ENCODE results near the gene MYH14.
"Not testable (repeated sequence)": the region's sequence is repeated elsewhere in the genome, so short reads cannot be mapped to it uniquely, and the experiment has no call there.

Gene MYH14

GRCh38 chr19:50332244-50333038, 129.0 kb downstream of the MYH14 start:
- no peak for DNase-seq (ENCODE audit: low read depth in 2 of 2)

- DNase-seq (ENCODE audit: low read depth in 2 of 2) = peak; percentile 85 to 86
Measured at GRCh38 chr19:50333235-50333736, 129.9 kb downstream of the MYH14 start.

GRCh38 chr19:50333737-50334617, 130.6 kb downstream of the MYH14 start:
- peak; percentile 83 to 84 for DNase-seq (ENCODE audit: low read depth in 2 of 2)

- no peak for DNase-seq (ENCODE audit: low read depth in 2 of 2)
Measured at GRCh38 chr19:50334741-50335421, 131.5 kb downstream of the MYH14 start.

- not testable (repeated sequence) for DNase-seq (ENCODE audit: low read depth in 2 of 2)
Measured at GRCh38 chr19:50337031-50337430, 133.6 kb downstream of the MYH14 start.

- DNase-seq (ENCODE audit: low read depth in 2 of 2) = no peak
Measured at GRCh38 chr19:50340331-50340730, 136.9 kb downstream of the MYH14 start.

- DNase-seq (ENCODE audit: low read depth in 2 of 2) = no peak
Measured at GRCh38 chr19:50341091-50341564, 137.7 kb downstream of the MYH14 start.

- DNase-seq (ENCODE audit: low read depth in 2 of 2) = no peak
Measured at GRCh38 chr19:50344661-50345318, 141.4 kb downstream of the MYH14 start.

- DNase-seq (ENCODE audit: low read depth in 2 of 2) = not testable (repeated sequence)
Measured at GRCh38 chr19:50347089-50347581, 143.7 kb downstream of the MYH14 start.

- no peak for DNase-seq (ENCODE audit: low read depth in 2 of 2)
Measured at GRCh38 chr19:50349277-50350057, 146.0 kb downstream of the MYH14 start.

GRCh38 chr19:50352242-50352641, 148.8 kb downstream of the MYH14 start:
- no peak for DNase-seq (ENCODE audit: low read depth in 2 of 2)

GRCh38 chr19:50353487-50353880, 150.1 kb downstream of the MYH14 start:
- not testable (repeated sequence) for DNase-seq (ENCODE audit: low read depth in 2 of 2)

- DNase-seq (ENCODE audit: low read depth in 2 of 2) = no peak
Measured at GRCh38 chr19:50356691-50357177, 153.3 kb downstream of the MYH14 start.

- DNase-seq (ENCODE audit: low read depth in 2 of 2) = peak; percentile 84 to 85
Measured at GRCh38 chr19:50357178-50358100, 154.0 kb downstream of the MYH14 start.

GRCh38 chr19:50358483-50359327, 155.3 kb downstream of the MYH14 start:
- DNase-seq (ENCODE audit: low read depth in 2 of 2) = peak; percentile 72 to 74

- DNase-seq (ENCODE audit: low read depth in 2 of 2) = no peak
Measured at GRCh38 chr19:50359328-50359818, 156.0 kb downstream of the MYH14 start.

Measured in stimulated activated CD4-positive, alpha-beta T cell treated with anti-CD3 and anti-CD28 coated beads, Interleukin-1b, Interleukin-23, amount 100 ng/mL, for 4 hours (primary cell).